ENCODE measurements around the gene ELMOD3.

ELMOD3 gene

GRCh38 chr2:85414761-85415553 lies 60.4 kb downstream of the ELMOD3 start:
- no peak overlapping the region for H3K4me3 ChIP-seq (ENCODE audit: low read length)
- no peak for TF ChIP-seq CTCF (conservative IDR thresholded peaks at IDR 0.05; ENCODE audit: low read length)
- DNase-seq (ENCODE audit: low read depth): no peak

GRCh38 chr2:85415980-85416650 lies 61.5 kb downstream of the ELMOD3 start:
- DNase-seq (ENCODE audit: low read depth): no peak
- no peak for TF ChIP-seq CTCF (conservative IDR thresholded peaks at IDR 0.05; ENCODE audit: low read length)
- H3K4me3 ChIP-seq (ENCODE audit: low read length): no peak overlapping the region

GRCh38 chr2:85418132-85419008 lies 63.8 kb downstream of the ELMOD3 start, which contains the start of gene SH2D6:
TSS of gene SH2D6 (plus strand) at chr2:85418714. CDS start at chr2:85429466, 10,752 bp downstream.
- TF ChIP-seq CTCF (conservative IDR thresholded peaks at IDR 0.05; ENCODE audit: low read length): no peak
- peak within 1 kb of the TSS; percentile 80 for H3K4me3 ChIP-seq (ENCODE audit: low read length)
- peak; percentile 86 for DNase-seq (ENCODE audit: low read depth)

GRCh38 chr2:85419009-85419675 lies 64.6 kb downstream of the ELMOD3 start:
- TF ChIP-seq CTCF (conservative IDR thresholded peaks at IDR 0.05; ENCODE audit: low read length): no peak
- peak overlapping the region; percentile 80 for H3K4me3 ChIP-seq (ENCODE audit: low read length)
- DNase-seq (ENCODE audit: low read depth): no peak

- H3K4me3 ChIP-seq (ENCODE audit: low read length): no peak overlapping the region
- DNase-seq (ENCODE audit: low read depth): peak; percentile 79
- TF ChIP-seq CTCF (conservative IDR thresholded peaks at IDR 0.05; ENCODE audit: low read length): peak; percentile 96
These were observed 66.1 kb downstream of the ELMOD3 start for GRCh38 chr2:85420536-85421259.

Data from AG10803 (cell line).